HepG2 (cell line): ENCODE data around the gene RPS6KB2. TPM values are rescaled to one million over a fixed set of nuclear protein-coding genes. Genes with fewer than 3 reads are reported as not detected.

ENCODE experiments used
- ATAC-seq: fragments of 200-7000 bp; cut with Tn5 transposase; 3 replicates; pipeline ENCODE4 v1.9.1; 2020; ENCODE audit warnings: mild to moderate bottlenecking, moderate library complexity
- BruUV-seq: library from RNA; stranded (reverse); fragments of 400-500 nt; replicated peaks from 2 replicates; lab custom pipeline; 2021; lab: Mats Ljungman, UMichigan
- CTCF ChIA-PET: fragments of 300-600 bp; formaldehyde crosslinking; extraction: SDS; loops from one replicate; lab custom pipeline; 2021; ENCODE audit warnings: low total read pairs, inconsistent platforms, low intra/inter-chr PET ratio; lab: Yijun Ruan, JAX
- POLR2A ChIA-PET: fragments of 350-600 bp; sonication (Branson Sonifier 250); formaldehyde crosslinking; loops from one replicate; lab custom pipeline; 2020; ENCODE audit warnings: antibody characterized with exemption, inconsistent platforms; lab: Yijun Ruan, JAX
- DNase-seq: peaks from one replicate; pipeline ENCODE4 v3.0.0-alpha.2; 2015; ENCODE audit warnings: low spot score
- FAIRE-seq: peaks from 3 replicates; lab custom pipeline; 2011; peaks lifted over from hg19 to GRCh38; lab: Jason Lieb, UNC
- H2AFZ ChIP-seq: one replicate; pipeline ENCODE4 v1.6.1; 2011; ENCODE audit warnings: low read length, inconsistent platforms
- H3K27ac ChIP-seq: fragments of 300-600 bp; 3 replicates; pipeline ENCODE4 v1.8.0; 2011; ENCODE audit warnings: mixed run types, mild to moderate bottlenecking, mixed read lengths, low read length, inconsistent platforms; ENCODE audit not compliant: insufficient read depth; ENCODE audit errors: extremely low read length
- H3K27me3 ChIP-seq, 2 experiments: fragments of 200-600 bp in 1 of 2; 2 replicates in 1 of 2; 3 replicates in 1 of 2; pipeline versions ENCODE4 v1.6.0 to v1.8.0; 2011; ENCODE audit warnings: low read length in 2 of 2, mild to moderate bottlenecking in 2 of 2, moderate library complexity in 2 of 2, inconsistent platforms in 1 of 2; ENCODE audit not compliant: insufficient read depth in 2 of 2, control insufficient read depth in 1 of 2
- H3K36me3 ChIP-seq, 2 experiments: fragments of 200-600 bp in 1 of 2; replicated peaks in 1 of 2; 2 replicates in 1 of 2; 3 replicates in 1 of 2; pipeline versions ENCODE4 v1.5.1 to v1.8.0; 2011; ENCODE audit warnings: low read length in 2 of 2, inconsistent platforms in 1 of 2; ENCODE audit not compliant: insufficient read depth in 2 of 2, control insufficient read depth in 1 of 2
- H3K4me1 ChIP-seq: 2 replicates; pipeline ENCODE4 v1.5.1; 2012; ENCODE audit warnings: low read length, inconsistent platforms; ENCODE audit not compliant: insufficient read depth
- H3K4me2 ChIP-seq: 2 replicates; pipeline ENCODE4 v1.6.0; 2011; ENCODE audit warnings: low read depth, low read length, inconsistent platforms
- H3K4me3 ChIP-seq, 3 experiments: fragments of 200-600 bp in 1 of 3; sonication (generic), shearing (Covaris generic) in 1 of 3; replicated peaks in 1 of 3; 2 replicates each; pipeline ENCODE4 v1.5.1; 2011 to 2016; ENCODE audit warnings: low read length in 3 of 3, inconsistent platforms in 2 of 3, low read depth in 2 of 3, mild to moderate bottlenecking in 2 of 3, control low read depth in 1 of 3, mixed read lengths in 1 of 3; ENCODE audit not compliant: insufficient read depth in 1 of 3
- H3K79me2 ChIP-seq: one replicate; pipeline ENCODE4 v1.6.1; 2011; ENCODE audit warnings: low read length, inconsistent platforms; ENCODE audit not compliant: insufficient read depth
- H3K9ac ChIP-seq: 2 replicates; pipeline ENCODE4 v1.6.0; 2011; ENCODE audit warnings: mild to moderate bottlenecking, low read depth, low read length, inconsistent platforms; ENCODE audit not compliant: insufficient read depth
- H3K9me3 ChIP-seq: 2 replicates; pipeline ENCODE4 v1.5.1; 2012; ENCODE audit warnings: mild to moderate bottlenecking, low read length
- H4K20me1 ChIP-seq: 2 replicates; pipeline ENCODE4 v1.6.0; 2011; ENCODE audit warnings: inconsistent platforms, mild to moderate bottlenecking, low read length, moderate library complexity; ENCODE audit not compliant: insufficient read depth
- AGO2 ChIP-seq: fragments of 200-400 bp; formaldehyde crosslinking; optimal IDR thresholded peaks from 2 replicates; pipeline ENCODE3; 2017; ENCODE audit warnings: mild to moderate bottlenecking, low read depth, low read length, moderate library complexity
- NFE2L2 ChIP-seq: fragments of 150-350 bp; IDR thresholded peaks from 2 replicates; pipeline ENCODE4 v1.6.1; 2014; ENCODE audit warnings: low read length
- RAD21 ChIP-seq: fragments of 450-650 bp; formaldehyde crosslinking; IDR thresholded peaks from 2 replicates; pipeline ENCODE4 v1.5.0; 2020; ENCODE audit warnings: mild to moderate bottlenecking
- SETDB1 ChIP-seq: sonication (generic); formaldehyde crosslinking; IDR thresholded peaks from 2 replicates; pipeline ENCODE4 v1.5.1; 2020; ENCODE audit warnings: missing genetic modification reagents, mild to moderate bottlenecking, borderline replicate concordance
- ZNF205 ChIP-seq: IDR thresholded peaks from 2 replicates; pipeline ENCODE4 v1.6.1; 2018; ENCODE audit warnings: missing biosample characterization, missing genetic modification reagents
- ZNF484 ChIP-seq: sonication (generic); formaldehyde crosslinking; IDR thresholded peaks from 2 replicates; pipeline ENCODE4 v1.5.1; 2020; ENCODE audit warnings: mild to moderate bottlenecking, low read depth, missing genetic modification reagents, borderline replicate concordance
- ZNF687 ChIP-seq: sonication (generic); formaldehyde crosslinking; IDR thresholded peaks from 2 replicates; pipeline ENCODE4 v1.5.1; 2020; ENCODE audit warnings: mild to moderate bottlenecking, missing genetic modification reagents, moderate library complexity
- ZNF850 ChIP-seq: sonication (generic); formaldehyde crosslinking; conservative IDR thresholded peaks from 2 replicates; pipeline ENCODE4 v1.9.0; 2021; ENCODE audit warnings: mild to moderate bottlenecking, missing genetic modification reagents
- ZNF883 ChIP-seq: sonication (generic); formaldehyde crosslinking; IDR thresholded peaks from 2 replicates; pipeline ENCODE4 v1.5.1; 2020; ENCODE audit warnings: mild to moderate bottlenecking, missing genetic modification reagents; ENCODE audit errors: not compliant biosample characterization
- WGBS: methylation state at CpG from one replicate; pipeline ENCODE4 v1.1.6; 2017; ENCODE audit warnings: low lambda C conversion rate; 5-methylcytosine and 5-hydroxymethylcytosine counted together
- in situ Hi-C: cut with HindIII; loops from 2 replicates; pipeline ENCODE4 v1.10.0; 2017; ENCODE audit warnings: low pct_unique_long_range_greater_than_20kb; ENCODE audit not compliant: extremely low pct_ligation_motif_present
- intact Hi-C: fragments of 100-400 bp; cut with micrococcal nuclease; formaldehyde crosslinking; loops from one replicate; pipeline ENCODE4 v1.10.0; 2022; ENCODE audit not compliant: unreplicated experiment
- polyA plus RNA-seq, 8 experiments: library from polyadenylated mRNA; depleted of rRNA in 3 of 8; stranded (reverse) in 7 of 8; unstranded in 1 of 8; fragments of >200 nt; fragmentation: Illumina TruSeq in 4 of 8; extraction: Trizol in 4 of 8; gene quantifications; 2 replicates each; pipeline versions ENCODE4 v1.2.1 to v1.2.3, GENCODE V29; 2011 to 2016; ENCODE audit warnings: low read depth in 4 of 8, missing spikeins in 1 of 8, mixed read lengths in 1 of 8; ENCODE audit not compliant: insufficient read depth in 1 of 8
- total RNA-seq, 5 experiments: library from RNA; depleted of rRNA; stranded (reverse); fragments of >200 nt; fragmentation: Illumina TruSeq; extraction: Trizol; gene quantifications; 2 replicates each; pipeline ENCODE4 v1.2.3, GENCODE V29; 2016; ENCODE audit warnings: low read depth in 1 of 5
- TF ChIP-seq, protein P1 (sequence below): sonication (generic); formaldehyde crosslinking; IDR thresholded peaks from 2 replicates; pipeline ENCODE4 v1.8.0; 2022; ENCODE audit warnings: mild to moderate bottlenecking, missing genetic modification reagents; ENCODE audit not compliant: insufficient replicate concordance

The RPS6KB2 gene
- total and polyA plus RNA-seq, 2 of the 13 experiments (the other 11 are each of a cell fraction or from before 2014, with no cell fraction given) = 52.9 to 54.8 TPM

GRCh38 chr11:67410984-67411784, 17.1 kb upstream of the RPS6KB2 start:
- no peaks in the 10 kb centered on the region for H3K36me3 ChIP-seq
- no TSS peak for BruUV-seq
- FAIRE-seq = no peak
- CTCF ChIA-PET = no interaction called here
- no peak for DNase-seq
- H3K4me2 ChIP-seq = peak overlapping the region; percentile 74
- peaks cover 49% of the 10 kb centered on the region for H3K4me1 ChIP-seq
- intact Hi-C loops = no loop called here
- H3K27ac ChIP-seq = no peak overlapping the region
- H3K27me3 ChIP-seq = peaks cover 10 to 48% of the 10 kb centered on the region in 2 experiments; a peak in 4 of 5 replicates
- peak; percentile 8 for TF ChIP-seq AGO2
- TF ChIP-seq NFE2L2 = no peak
- TF ChIP-seq, all 625 proteins: peak for 1
- peak; percentile 4 for ATAC-seq
- 39% methylated on average over 10 of the region's 17 CpGs for WGBS
- Histone ChIP-seq H4K20me1 (no peaks in the 10 kb centered on the region), H3K79me2 (no peaks in the 10 kb centered on the region), H3K9ac (no peak overlapping the region), H2AFZ (no peak overlapping the region), H3K4me3 (peak overlapping the region in 1 of 3 experiments; percentile 4; a peak in 1 of 6 replicates), H3K9me3 (no peaks in the 10 kb centered on the region)
- in situ Hi-C loops = no loop called here
- POLR2A ChIA-PET = interaction anchor here (1.3 to 2.1 kb wide), 3 partner anchors 9 to 19 kb away, joined by 4 to 10 read pairs (median 5); partner anchors contain the start of genes PPP1CA and RAD9A

- Histone ChIP-seq H3K9me3 (no peaks in the 10 kb centered on the region), H3K27ac (no peak overlapping the region), H3K4me1 (peaks cover 52% of the 10 kb centered on the region), H3K4me2 (peak overlapping the region; percentile 21), H3K36me3 (no peaks in the 10 kb centered on the region), H2AFZ (no peak overlapping the region), H3K79me2 (no peaks in the 10 kb centered on the region), H4K20me1 (no peaks in the 10 kb centered on the region), H3K4me3 (peak overlapping the region in 1 of 3 experiments; percentile 4; a peak in 1 of 6 replicates), H3K9ac (no peak overlapping the region), H3K27me3 (peaks cover 10 to 53% of the 10 kb centered on the region in 2 experiments; a peak in 4 of 5 replicates)
- WGBS = no CpG with 5 or more reads among the region's 7 CpGs
- in situ Hi-C loops (no loop called here), intact Hi-C loops (no loop called here)
- FAIRE-seq (no peak), ATAC-seq (peak; percentile 27), DNase-seq (no peak)
- BruUV-seq = no TSS peak
- ChIA-PET POLR2A (interaction anchor here (1.3 to 2.1 kb wide), 3 partner anchors 9 to 20 kb away, joined by 4 to 10 read pairs (median 5); partner anchors contain the start of genes PPP1CA and RAD9A), CTCF (no interaction called here)
- TF ChIP-seq RAD21 = no peak
- TF ChIP-seq SETDB1 (CRISPR knock-in tag) = no peak
- TF ChIP-seq ZNF687 = 0 out of 2 replicates have a peak, but pooled peaks have one; percentile 8
- TF ChIP-seq ZNF883 = peak; percentile 49
- no peak for TF ChIP-seq ZNF484 (CRISPR knock-in tag)
- TF ChIP-seq ZNF850 (CRISPR knock-in tag) = no peak
- TF ChIP-seq, protein P1, sequence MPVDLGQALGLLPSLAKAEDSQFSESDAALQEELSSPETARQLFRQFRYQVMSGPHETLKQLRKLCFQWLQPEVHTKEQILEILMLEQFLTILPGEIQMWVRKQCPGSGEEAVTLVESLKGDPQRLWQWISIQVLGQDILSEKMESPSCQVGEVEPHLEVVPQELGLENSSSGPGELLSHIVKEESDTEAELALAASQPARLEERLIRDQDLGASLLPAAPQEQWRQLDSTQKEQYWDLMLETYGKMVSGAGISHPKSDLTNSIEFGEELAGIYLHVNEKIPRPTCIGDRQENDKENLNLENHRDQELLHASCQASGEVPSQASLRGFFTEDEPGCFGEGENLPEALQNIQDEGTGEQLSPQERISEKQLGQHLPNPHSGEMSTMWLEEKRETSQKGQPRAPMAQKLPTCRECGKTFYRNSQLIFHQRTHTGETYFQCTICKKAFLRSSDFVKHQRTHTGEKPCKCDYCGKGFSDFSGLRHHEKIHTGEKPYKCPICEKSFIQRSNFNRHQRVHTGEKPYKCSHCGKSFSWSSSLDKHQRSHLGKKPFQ = peak; percentile 55
- TF ChIP-seq ZNF205 (CRISPR knock-in tag) = peak; percentile 92
Measured at GRCh38 chr11:67411785-67412152, 16.5 kb upstream of the RPS6KB2 start.
